NCI-H1105 treated with DMSO at 0.1 percent for 48 hours (cell line): ENCODE results near the gene TCHP.

Experiments used
- DNase-seq: peaks from one replicate; lab custom pipeline; 2025; lab: John Stamatoyannopoulos, UW

The TCHP gene

DNA sequence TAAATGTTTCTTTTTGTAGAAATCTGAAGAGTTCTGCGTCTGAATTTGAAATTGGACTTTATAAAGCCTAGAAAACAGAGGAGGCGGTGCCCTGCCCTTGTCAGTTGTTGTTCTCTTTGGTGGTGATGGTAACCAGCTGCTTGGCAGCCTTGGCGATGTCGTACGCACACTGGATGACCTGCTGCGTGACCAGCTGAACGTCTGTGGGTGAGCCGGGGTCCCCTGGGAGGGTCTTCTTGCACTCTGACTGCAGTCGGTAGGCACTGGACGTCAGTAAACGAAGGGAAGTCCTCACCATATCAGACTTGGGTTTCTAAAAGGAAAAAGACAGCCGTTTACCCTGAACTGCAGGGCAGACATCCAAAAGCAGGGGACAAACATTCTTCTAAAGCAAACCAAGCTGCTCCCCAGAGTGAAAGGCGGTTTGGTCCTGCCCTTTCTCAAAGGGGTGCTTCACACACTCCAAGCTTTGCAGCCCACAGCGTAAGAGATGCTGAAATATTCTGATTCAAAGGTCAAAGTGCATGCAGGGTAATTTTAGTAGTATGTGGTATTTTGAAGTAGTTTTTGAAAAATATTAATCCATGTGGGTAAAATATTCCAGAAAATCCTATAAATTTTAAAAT is 32.9 kb downstream of the TCHP start:
- no peak for DNase-seq

- no peak for DNase-seq
Measured at GRCh38 chr12:109934026-109934425, 34.0 kb downstream of the TCHP start.

DNA sequence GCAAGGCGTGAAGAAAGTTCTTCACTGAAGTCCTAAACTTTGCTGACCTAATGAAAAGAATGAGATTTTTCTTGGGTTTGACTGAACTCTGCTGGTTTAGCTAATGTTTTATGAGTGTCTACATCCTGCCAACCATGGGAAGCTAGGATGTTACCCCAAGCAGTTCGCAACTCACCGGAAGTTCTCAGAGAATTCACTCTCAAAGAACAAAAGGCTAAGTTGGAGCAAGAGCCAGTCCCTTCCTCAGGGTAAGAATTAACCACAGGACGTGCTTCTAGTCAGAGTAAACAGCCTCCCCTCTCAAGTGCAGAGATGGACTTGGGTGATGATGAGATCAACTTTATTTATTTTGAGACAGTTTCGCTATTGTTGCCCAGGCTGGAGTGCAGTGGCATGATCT is 37.3 kb downstream of the TCHP start:
- DNase-seq, result no peak

DNA sequence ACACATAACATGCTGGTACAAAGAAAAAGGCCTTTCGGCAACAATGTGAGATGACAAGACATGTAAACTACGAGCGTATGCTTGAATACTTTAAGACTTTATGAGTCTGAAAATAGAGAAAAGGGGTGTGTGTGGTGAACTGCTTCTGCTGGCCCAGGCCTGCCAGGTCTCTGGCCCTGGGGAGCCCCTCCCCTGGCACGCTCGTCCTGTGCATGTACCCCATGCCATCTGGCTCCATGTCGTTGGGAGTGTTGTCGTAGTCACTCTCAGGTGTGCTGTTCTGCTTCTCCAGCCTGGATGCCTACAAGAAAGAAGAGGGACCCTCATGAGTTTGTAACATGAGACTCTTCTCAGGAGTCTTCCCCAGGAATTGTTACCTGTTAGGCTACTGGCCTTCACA is 38.9 kb downstream of the TCHP start:
- DNase-seq, result no peak

DNA sequence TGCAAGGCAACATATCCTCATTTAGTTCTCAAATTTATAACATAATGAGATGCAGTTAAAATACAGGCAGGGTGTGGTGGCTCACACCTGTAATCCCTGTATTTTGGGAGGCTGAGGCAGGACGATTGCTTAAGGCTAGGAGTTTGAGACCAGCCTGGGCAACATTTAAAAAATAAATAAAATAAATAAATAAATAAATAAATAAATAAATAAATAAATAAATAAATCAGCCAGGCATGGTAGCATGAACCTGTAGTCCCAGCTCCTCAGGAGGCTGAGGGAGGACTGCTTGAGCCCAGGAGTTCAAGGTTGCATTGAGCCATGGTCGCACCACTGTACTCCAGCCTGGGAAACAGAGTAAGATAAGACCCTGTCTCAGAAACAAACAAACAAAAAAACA is 39.4 kb downstream of the TCHP start:
- DNase-seq, result no peak

GRCh38 chr12:109940339-109940923 is 40.4 kb downstream of the TCHP start:
- DNase-seq, result no peak

GRCh38 chr12:109943811-109944210 is 43.7 kb downstream of the TCHP start:
- no peak for DNase-seq

GRCh38 chr12:109944561-109945359 is 44.7 kb downstream of the TCHP start:
- no peak for DNase-seq

- no peak for DNase-seq
Measured at GRCh38 chr12:109946505-109946904, 46.4 kb downstream of the TCHP start.

DNA sequence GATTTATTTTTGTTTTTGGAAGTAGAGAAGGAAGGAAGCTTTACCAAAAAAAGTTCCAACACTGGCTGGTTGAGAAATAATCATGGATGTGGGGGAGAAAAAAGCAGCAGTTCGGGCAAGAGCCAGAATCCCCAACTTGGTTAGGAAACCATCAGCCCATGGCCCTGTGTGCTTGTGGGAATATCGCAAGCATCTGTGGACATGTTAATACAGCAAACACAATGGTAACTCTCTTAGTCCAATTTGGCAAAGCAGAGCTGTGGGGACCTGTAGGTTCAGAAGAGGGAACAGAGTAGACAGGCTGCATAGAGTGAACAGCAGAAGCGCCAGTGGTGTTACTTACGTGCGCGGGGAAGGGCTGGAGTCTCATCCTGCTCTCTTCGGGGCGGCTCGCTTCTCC is 46.8 kb downstream of the TCHP start:
- no peak for DNase-seq

DNA sequence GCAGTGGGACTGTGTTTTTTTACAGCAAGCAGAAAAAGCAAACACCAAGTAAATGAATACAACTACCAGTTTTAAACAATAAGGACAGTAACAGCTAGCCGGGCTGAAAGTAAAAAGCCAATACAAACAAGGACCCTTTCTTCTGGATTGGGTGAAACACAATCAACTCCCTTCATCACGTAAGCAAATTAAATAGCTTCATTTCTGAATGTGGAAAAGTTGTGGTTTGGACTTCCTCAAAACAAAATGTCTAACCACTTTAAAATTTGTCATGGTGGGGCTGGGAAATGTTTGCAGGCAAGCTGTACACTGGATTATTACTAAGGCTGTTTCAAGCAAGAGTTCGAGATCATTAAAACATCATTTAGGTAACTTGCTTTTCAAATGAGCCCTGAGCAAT is 47.4 kb downstream of the TCHP start:
- no peak for DNase-seq

GRCh38 chr12:109948368-109948767 is 48.3 kb downstream of the TCHP start:
- no peak for DNase-seq

GRCh38 chr12:109949089-109949488 is 49.0 kb downstream of the TCHP start:
- no peak for DNase-seq

DNA sequence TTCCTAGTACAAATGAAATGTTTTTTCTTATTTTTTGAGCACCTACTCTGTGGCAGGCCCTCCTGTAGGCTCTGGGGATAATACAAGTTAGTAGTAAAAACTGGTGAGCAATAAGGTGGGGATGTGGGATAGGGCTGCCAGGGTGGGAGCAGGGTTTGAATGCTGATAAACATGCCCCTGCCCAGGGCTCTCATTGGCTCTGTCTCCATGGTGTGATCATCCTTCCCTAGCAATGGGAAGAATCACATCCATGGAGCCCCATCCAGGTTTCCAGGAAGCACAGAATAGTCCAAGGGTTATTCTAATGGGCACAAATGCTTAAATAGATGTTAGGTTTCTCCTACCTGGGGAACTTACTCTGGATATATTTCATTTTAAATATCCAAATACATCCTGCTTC is 50.6 kb downstream of the TCHP start:
- DNase-seq, result no peak

GRCh38 chr12:109951136-109951535 is 51.1 kb downstream of the TCHP start:
- DNase-seq, result no peak

GRCh38 chr12:109951751-109952150 is 51.7 kb downstream of the TCHP start:
- DNase-seq, result peak; percentile 9

GRCh38 chr12:109952160-109952858 is 52.2 kb downstream of the TCHP start:
- DNase-seq, result no peak

GRCh38 chr12:109952873-109953272 is 52.8 kb downstream of the TCHP start:
- no peak for DNase-seq

GRCh38 chr12:109953656-109954055 is 53.6 kb downstream of the TCHP start:
- DNase-seq, result no peak

- DNase-seq, result no peak
Measured at GRCh38 chr12:109958374-109958773, 58.3 kb downstream of the TCHP start.

DNA sequence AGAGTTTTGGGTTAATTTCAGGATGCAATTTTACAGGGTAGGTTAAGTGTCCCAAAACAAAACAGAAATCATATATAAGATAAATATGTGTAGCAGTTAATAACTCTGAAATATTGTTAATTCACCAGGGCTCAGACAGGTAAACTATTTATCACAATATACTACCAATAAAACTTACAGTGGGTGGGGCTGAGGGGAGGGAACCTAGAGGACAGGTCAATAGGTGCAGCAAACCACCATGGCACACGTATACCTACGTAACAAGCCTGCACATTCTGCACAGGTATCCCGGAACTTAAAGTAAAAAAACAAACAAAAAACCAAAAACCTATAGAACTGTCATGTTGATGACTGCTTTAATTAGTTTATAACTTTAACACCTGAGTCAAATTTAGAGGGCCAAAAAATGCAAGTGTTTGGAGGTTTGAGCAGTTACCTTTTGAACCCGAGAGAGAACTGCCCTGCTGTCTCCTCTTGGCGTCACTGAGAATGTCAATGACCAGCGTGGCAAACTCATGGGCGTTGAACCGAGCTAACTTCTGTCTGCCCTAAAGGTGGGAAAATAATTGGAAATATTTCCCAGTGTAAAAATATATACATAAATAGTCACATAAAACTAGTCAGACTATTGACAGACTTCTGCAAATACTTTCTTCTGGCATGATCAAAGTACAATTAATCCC is 59.5 kb downstream of the TCHP start:
- DNase-seq, result no peak

DNA sequence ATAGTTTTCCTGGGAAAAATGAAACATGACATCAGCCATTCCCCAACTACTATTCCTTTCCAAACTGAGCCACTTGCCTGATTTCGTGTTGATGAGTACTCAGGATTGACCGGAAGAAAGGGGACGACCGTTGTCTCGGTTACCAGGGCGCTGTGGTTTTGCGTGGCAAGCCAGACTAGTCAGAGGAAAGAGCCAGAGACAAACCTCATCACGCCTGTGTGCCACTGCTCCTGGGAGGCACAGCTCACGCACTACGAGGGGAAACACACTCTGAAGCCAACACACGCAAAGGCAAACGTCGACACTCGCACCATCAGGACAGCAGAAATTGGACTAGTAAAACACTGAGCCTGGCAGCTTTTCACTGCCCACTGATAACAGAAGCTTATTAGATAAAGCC is 61.1 kb downstream of the TCHP start:
- no peak for DNase-seq
